ENCODE data around the gene CHST6.

Gene CHST6

GRCh38 chr16:75488322-75488721 lies 6.9 kb downstream of the CHST6 start:
- TF ChIP-seq CTCF (conservative IDR thresholded peaks at IDR 0.05; ENCODE audit: low read length), result no peak
- DNase-seq (ENCODE audit: low read depth), result no peak
- H3K4me3 ChIP-seq (ENCODE audit: low read length), result no peak overlapping the region

GRCh38 chr16:75486676-75487313 lies 8.4 kb downstream of the CHST6 start:
- no peak for DNase-seq (ENCODE audit: low read depth)
- H3K4me3 ChIP-seq (ENCODE audit: low read length), result no peak overlapping the region
- TF ChIP-seq CTCF (conservative IDR thresholded peaks at IDR 0.05; ENCODE audit: low read length), result no peak

- no peak overlapping the region for H3K4me3 ChIP-seq (ENCODE audit: low read length)
- no peak for DNase-seq (ENCODE audit: low read depth)
- no peak for TF ChIP-seq CTCF (conservative IDR thresholded peaks at IDR 0.05; ENCODE audit: low read length)
Observed at GRCh38 chr16:75486014-75486675, 9.1 kb downstream of the CHST6 start.

GRCh38 chr16:75485230-75486013 lies 9.8 kb downstream of the CHST6 start:
- no peak for DNase-seq (ENCODE audit: low read depth)
- no peak overlapping the region for H3K4me3 ChIP-seq (ENCODE audit: low read length)
- no peak for TF ChIP-seq CTCF (conservative IDR thresholded peaks at IDR 0.05; ENCODE audit: low read length)

GRCh38 chr16:75483222-75483621 lies 12.0 kb downstream of the CHST6 start:
- no peak for TF ChIP-seq CTCF (conservative IDR thresholded peaks at IDR 0.05; ENCODE audit: low read length)
- DNase-seq (ENCODE audit: low read depth), result no peak
- H3K4me3 ChIP-seq (ENCODE audit: low read length), result no peak overlapping the region

- TF ChIP-seq CTCF (conservative IDR thresholded peaks at IDR 0.05; ENCODE audit: low read length), result no peak
- H3K4me3 ChIP-seq (ENCODE audit: low read length), result no peak overlapping the region
- no peak for DNase-seq (ENCODE audit: low read depth)
Observed at GRCh38 chr16:75482434-75483205, 12.6 kb downstream of the CHST6 start.

Data from AG10803 (cell line).